GM19468 (cell line): ENCODE results near the gene APCDD1L.

ENCODE experiments used
- ATAC-seq: cut with Tn5 transposase; IDR thresholded peaks from one replicate; pipeline ENCODE4 v1.9.1; 2021; ENCODE audit warnings: mild to moderate bottlenecking, moderate library complexity, moderate number of reproducible peaks; ENCODE audit not compliant: unreplicated experiment; ENCODE audit errors: extremely low read depth

Gene APCDD1L

DNA sequence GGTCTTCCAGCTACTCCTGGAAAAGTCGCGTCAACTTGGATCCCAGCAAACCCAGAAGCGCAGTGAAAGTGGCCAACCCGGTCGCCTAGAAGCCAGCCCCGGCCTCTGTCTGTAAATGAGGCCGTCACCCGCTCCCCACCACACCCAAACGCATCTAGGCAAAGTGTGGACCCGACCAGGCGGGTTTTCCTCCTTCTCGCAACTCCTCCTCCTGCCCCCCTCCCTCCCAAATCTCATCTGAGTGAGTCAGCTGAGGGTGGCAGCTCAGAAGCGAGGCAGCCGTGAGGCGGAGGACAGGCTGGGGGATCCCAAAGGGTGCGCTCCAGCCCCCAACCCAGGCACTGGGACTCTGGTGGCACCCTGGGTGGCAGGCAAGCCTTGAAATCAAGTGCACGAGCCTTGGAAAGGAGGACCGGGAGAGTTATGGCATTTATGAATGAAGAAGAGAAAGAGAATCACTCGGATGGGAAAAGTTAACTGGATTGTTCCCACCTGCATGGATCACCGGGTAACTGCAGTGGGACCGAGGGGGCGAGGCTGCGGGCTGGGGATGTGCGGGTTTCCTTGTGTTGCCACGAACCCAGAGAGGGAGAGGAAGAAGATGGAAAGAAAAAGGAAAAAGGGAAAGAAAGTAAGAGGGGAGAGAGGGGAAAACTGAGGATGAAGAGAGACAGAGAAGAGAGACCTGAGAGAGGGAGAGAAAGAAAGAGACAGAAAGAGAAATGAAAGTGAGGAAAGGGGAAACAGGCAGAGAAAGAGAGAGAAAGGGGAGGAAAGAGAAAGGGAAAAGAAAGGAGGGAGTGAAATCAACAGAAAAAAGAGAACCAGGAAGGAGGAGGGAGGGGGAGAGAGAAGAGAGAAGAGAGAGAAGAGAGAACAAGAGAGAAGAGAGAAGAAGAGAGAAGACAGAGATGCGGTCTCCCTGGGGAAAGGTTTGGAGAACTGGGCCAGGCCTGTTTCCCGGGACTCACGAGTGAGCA lies at the start of gene APCDD1L:
APCDD1L (minus strand) TSS at position 167 of the 980 bp plus-strand sequence. CDS start 692 bp downstream, outside the sequence.
- no peak for ATAC-seq

DNA sequence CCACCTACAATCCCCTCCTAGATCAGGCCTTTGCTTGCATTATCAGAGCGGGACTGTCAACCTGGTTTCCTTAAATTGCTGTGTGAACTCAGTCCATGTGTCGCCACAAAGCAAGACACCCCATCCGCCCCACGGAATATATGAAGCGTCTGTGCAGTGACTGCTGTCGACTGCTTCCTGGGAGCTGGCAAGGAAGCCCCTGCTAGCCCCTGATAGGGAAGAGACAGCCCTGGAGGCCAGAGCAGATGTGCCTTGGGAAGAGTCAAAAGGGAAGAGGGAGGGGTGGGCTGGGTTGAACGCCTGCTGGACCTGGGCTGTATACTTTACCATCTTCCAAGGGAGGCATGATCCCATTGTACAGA lies 44.1 kb upstream of the APCDD1L start:
- ATAC-seq: no peak

- ATAC-seq: no peak
Measured at GRCh38 chr20:58558486-58559367, 43.5 kb upstream of the APCDD1L start.

DNA sequence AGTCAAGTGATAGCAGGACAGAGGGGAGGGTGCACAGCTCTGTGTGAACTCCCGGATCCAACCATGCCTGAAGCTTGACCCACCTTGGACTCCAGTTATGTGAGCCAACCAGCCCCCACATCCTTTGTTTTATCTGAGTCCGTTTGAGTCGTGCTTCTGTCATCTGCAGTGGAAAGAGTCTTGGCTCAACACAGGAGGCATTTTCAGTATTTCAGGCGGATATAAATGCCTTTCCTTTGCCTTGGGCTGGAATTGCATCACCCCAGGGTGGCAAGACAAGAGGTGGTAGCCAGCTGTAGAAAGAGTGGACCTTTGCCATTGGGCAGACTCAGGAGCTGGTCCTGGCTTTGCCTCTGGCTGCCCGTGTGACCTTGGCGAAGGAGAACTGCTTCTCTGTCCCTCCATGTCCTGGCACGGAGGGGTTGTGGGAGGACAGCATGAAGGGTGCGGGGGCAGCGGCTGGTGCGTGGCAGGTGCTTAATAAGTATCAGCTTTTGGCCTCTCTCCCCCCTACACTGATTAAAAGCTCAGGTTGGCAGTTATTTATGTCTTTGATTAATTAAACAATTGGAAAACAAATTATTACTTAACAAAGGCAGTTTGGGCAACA lies 42.6 kb upstream of the APCDD1L start:
- no peak for ATAC-seq

GRCh38 chr20:58556961-58557360 lies 41.8 kb upstream of the APCDD1L start:
- ATAC-seq: no peak

GRCh38 chr20:58555078-58555765 lies 40.0 kb upstream of the APCDD1L start:
- no peak for ATAC-seq

- no peak for ATAC-seq
Measured at GRCh38 chr20:58554541-58554940, 39.3 kb upstream of the APCDD1L start.

GRCh38 chr20:58553841-58554240 lies 38.6 kb upstream of the APCDD1L start:
- ATAC-seq: no peak

- ATAC-seq: no peak
Measured at GRCh38 chr20:58553166-58553696, 38.0 kb upstream of the APCDD1L start.

- no peak for ATAC-seq
Measured at GRCh38 chr20:58552366-58552934, 37.3 kb upstream of the APCDD1L start.

GRCh38 chr20:58551631-58552030 lies 36.4 kb upstream of the APCDD1L start:
- no peak for ATAC-seq

DNA sequence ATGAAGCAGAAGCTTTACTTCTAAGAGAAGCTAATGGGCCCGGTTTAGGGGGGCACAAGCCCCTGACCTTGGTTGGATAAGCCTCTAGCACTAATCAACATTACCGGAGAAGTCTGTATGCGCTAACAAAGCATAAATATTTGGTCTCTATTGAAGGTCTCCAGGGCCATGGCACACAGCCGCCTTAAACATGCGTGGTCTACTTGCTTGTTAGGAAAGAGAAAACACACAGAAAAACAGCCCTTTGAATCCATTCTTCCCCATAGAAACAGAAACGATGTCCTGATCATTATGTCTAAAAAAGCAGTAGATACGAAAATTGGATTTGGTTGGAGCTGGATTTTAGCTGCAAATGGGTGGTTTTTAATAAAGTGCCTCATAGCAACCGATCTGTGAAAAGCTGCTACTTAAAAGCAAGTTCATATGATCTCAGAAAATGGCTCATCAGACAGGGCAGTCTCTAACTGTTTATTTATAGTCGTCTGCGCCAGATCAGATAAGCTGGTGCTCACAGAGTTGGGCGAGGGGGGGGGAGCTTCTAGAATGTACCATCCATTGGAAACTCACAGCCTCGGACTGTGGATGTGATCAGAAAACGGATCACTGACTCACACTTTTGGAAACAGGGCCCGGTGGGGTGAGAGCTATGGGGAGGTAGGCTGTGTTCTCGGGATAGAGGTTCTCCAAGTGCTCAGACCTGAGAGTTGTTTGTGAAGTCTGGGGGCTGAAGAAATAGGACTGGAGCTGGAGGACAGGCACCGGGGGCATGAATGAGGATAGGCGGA lies 35.3 kb upstream of the APCDD1L start:
- no peak for ATAC-seq

DNA sequence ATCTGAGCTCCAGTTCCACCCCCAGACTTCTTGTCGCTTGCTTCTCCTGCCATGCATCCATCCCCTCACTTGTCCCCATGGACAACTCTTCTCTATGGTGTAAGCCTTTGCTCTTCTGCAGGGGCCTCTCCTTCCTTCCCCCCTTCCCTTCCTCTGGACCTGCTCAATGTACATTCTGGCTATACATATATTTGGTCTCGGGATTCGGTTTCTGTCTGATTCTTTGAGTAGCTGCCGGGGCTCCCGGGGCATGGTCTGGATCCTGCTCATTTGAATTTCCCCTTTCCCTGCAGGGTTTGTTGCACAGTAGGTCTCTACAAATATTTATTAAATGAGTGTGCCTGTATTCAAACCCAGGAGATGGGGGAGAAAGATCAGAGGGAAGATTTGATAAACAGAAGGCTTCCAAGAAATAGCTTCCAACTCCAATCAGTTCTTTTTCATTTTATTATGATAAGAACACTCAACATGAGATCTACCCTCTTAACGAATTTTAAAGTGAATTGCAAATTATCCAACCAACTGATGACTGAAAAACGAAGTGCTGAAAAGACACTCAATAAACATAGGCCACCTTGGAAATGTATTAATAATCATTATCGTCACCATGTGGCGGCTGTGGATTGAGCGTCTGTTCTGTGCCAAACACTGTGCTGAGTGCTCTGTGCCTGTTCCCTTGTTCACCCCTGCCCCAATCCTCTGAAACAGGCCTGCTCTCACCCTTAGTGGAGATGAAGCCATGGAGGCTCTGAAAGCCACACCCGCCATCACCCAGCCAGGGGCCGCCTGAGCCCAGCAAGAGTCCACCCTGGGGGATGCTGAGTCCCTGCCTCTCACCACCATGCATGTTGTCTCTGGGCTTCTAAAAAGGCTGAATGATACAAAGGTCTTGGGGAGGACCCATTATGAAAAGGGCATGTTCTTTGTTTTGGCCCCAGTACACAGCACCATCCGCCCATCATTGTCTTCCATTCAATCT lies 34.3 kb upstream of the APCDD1L start:
- ATAC-seq: no peak

DNA sequence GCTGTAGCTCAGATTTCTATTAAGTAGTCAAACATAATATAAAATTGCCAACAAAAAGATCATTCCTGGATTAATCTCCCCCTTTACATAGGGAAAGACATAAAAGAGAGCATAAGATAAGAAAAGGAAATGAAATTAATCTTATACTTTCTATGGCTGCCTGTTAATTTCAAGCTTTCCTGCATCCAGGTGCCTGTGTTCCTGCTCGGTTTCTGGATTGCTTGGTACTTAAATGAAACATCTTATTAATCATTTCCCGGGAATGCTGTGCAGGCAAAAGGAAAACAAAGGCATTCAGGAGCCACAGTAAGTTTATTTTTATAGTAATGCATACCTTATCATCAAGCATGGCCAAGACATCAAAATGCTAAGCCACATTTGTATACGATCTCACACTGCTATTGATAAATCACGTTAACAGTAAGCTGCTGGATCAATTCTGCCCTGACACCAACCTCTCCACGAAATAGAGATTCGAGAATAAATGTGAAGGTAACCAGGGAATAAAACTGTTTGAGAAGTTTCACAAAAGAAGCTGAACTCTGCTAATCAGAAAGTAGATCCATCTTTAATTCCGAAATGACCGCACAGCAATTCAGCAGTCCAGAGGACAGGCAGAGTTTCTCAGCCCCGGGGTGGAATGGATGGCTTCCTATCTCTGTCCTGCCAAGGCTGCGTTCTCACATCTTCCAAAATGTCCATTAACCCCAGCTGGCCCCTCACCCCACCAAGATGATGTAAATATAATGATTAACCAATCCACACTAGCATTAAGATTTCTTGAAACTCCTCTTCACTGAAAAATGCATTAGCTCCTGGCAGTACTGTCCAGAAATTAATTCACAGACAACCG lies 32.6 kb upstream of the APCDD1L start:
- no peak for ATAC-seq

DNA sequence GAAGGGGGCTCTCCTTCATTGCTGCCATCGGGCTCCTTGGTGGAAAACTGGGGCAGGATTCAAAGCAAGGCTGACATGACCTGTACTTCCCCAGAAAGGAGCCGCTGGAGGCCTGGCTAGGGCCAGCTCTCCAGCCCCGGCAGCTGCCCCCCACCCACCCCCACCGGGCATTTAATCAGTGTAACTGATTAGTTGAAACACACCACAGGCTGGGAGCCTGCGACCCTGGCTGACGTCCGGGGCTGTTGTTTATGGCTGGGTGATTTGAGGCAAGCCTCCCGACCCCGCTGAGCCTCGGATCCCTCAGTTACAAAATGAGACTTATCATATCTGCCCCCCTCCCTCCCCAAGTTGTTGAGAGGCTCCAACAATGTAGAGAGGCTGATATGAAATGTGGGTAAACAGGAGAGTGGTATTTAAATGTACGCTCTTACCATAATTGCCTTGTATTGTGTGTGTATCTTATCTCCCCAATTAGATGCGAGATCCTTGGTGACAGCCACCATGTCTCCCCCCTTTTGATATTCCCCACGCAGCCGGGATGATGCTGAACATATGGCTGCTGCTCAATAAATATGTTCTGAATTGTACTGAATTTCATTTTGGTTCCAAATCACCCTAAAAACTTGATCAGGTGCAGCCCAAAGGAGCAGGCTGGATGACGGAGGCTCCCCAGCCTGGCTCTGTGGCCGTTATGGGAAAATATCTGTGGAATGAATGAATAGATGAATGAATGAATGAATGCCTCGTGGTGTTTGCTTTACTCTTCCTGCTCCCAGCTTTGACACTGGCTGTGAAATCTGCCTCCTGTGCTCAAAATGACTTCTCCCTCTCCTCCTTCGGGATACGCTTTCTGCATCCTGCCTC lies 31.8 kb upstream of the APCDD1L start:
- no peak for ATAC-seq

GRCh38 chr20:58546416-58546711 lies 31.2 kb upstream of the APCDD1L start:
- no peak for ATAC-seq
